ENCODE data around the gene SHF.
A peak's percentile ranks its signal among the peaks of the same experiment; 100 is the strongest.

Gene SHF

DNA sequence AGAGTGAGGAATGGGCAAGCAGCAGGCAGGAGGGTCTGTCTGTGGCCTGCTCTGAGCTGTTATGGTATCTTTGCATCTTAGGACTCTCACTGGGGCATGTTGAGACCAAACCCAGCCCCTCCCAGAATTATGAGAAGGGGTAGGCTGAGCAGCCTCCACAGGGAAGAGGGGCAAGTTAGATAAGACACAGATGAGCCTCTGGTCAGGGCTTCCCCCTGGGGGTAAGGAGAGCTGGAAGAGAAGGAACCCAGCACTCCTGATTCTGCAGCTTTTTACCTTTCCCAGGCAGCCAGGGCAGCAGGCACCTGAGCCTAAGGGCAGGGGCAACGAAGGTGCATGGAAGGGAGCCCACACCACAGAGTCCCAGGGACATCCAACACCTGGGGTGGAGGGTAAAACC is 38.7 kb downstream of the SHF start:
- Histone ChIP-seq H3K4ac (ENCODE audit: low read depth, low read length) (no peak overlapping the region), H3K36me3 (ENCODE audit: control insufficient read depth in 1 of 2, insufficient read depth in 2 of 2, low read length in 2 of 2) (no peaks in the 10 kb centered on the region), H3K4me3 (ENCODE audit: low read depth, low read length) (no peak overlapping the region), H3K23ac (ENCODE audit: low read length) (no peak overlapping the region), H3K79me2 (ENCODE audit: control insufficient read depth, insufficient read depth, low read length, poor library complexity) (no peaks in the 10 kb centered on the region), H3K27me3 (ENCODE audit: insufficient read depth, low read length) (no peaks in the 10 kb centered on the region), H3K4me2 (ENCODE audit: low read length) (no peak overlapping the region), H3K27ac (ENCODE audit: low read depth, low read length) (no peak overlapping the region), H2BK12ac (ENCODE audit: low read length) (no peak overlapping the region), H2AK5ac (ENCODE audit: low read length) (no peak overlapping the region), H2AFZ (ENCODE audit: insufficient read depth, low read length, poor library complexity) (no peak overlapping the region), H4K91ac (ENCODE audit: low read depth, low read length) (no peak overlapping the region), H3K14ac (ENCODE audit: low read length) (no peak overlapping the region), H4K8ac (ENCODE audit: low read depth, low read length) (no peak overlapping the region), H2BK5ac (ENCODE audit: low read depth, low read length, poor library complexity) (peak overlapping the region; percentile 3), H2BK120ac (ENCODE audit: insufficient read depth, low read length, poor library complexity) (no peak overlapping the region), H3K18ac (ENCODE audit: low read length) (no peak overlapping the region), H4K12ac (ENCODE audit: low read depth, low read length) (no peak overlapping the region), H3K4me1 (ENCODE audit: control insufficient read depth in 1 of 2, insufficient read depth in 2 of 2, low read length in 2 of 2) (peaks cover 8 to 15% of the 10 kb centered on the region in 2 experiments), H3K79me1 (ENCODE audit: low read length) (no peaks in the 10 kb centered on the region), H3K9ac (ENCODE audit: low read length) (no peak overlapping the region), H3K9me3 (ENCODE audit: insufficient read depth, low read depth, low read length) (no peaks in the 10 kb centered on the region)
- WGBS (ENCODE audit: extremely low coverage, insufficient coverage, insufficient read length) = no CpG with 5 or more reads among the region's 1 CpG
- no peak for DNase-seq

DNA sequence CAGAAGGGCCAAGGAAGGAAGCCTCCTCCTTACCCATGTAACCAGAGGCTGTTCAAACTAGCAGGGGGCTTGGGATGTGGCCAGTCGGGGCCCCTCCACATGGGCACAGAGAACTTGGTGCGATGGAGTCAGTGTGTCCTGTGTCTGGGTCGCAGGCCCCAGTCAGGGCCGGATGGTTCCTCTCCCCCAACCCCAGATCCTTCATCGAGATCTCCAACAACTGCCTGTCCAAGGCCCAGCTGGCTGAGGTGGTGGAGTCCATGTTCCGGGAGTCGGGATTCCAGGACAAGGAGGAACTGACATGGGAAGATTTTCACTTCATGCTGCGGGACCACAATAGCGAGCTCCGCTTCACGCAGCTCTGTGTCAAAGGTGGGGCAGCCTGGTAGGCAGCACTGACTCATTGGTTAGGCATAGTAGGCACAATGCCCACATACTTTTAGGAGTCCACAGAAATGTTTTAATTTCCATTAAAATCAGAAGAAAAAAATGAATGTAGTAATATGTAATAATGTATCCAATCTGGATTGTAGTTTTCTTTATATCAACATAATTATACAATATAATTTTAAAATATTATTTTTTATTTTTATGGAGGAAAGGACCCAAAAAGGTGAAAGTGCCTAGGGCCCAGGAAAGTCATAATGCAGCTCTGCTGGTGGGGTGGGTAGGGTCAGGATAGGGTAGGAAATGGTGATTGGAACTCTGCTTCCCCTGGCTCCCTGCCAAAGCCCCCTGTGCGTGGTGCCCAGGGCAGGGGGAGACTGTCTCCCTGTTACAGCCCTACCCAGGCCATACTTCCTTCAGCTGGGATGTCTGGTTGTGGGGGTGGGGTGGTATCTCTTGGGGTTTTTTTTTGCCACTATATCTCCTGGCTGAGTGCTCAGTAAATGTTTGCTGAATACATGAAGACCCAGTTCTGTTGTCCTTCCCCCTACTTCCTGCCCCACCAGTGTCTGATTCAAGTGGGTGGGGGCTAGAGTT is 39.4 kb downstream of the SHF start:
- no peaks in the 10 kb centered on the region for H3K36me3 ChIP-seq (ENCODE audit: control insufficient read depth in 1 of 2, insufficient read depth in 2 of 2, low read length in 2 of 2)
- H3K9ac ChIP-seq (ENCODE audit: low read length) = no peak overlapping the region
- no peak overlapping the region for H3K4me2 ChIP-seq (ENCODE audit: low read length)
- H3K79me1 ChIP-seq (ENCODE audit: low read length) = no peaks in the 10 kb centered on the region
- H3K14ac ChIP-seq (ENCODE audit: low read length) = no peak overlapping the region
- no peaks in the 10 kb centered on the region for H3K9me3 ChIP-seq (ENCODE audit: insufficient read depth, low read depth, low read length)
- H3K4me3 ChIP-seq (ENCODE audit: low read depth, low read length) = no peak overlapping the region
- H2BK12ac ChIP-seq (ENCODE audit: low read length) = no peak overlapping the region
- no peak for DNase-seq
- no peak overlapping the region for H2AK5ac ChIP-seq (ENCODE audit: low read length)
- H4K12ac ChIP-seq (ENCODE audit: low read depth, low read length) = no peak overlapping the region
- peaks cover 11 to 18% of the 10 kb centered on the region in 2 experiments for H3K4me1 ChIP-seq (ENCODE audit: control insufficient read depth in 1 of 2, insufficient read depth in 2 of 2, low read length in 2 of 2)
- H3K27me3 ChIP-seq (ENCODE audit: insufficient read depth, low read length) = no peaks in the 10 kb centered on the region
- WGBS (ENCODE audit: extremely low coverage, insufficient coverage, insufficient read length) = no CpG with 5 or more reads among the region's 12 CpGs
- peak overlapping the region; percentile 3 for H2BK5ac ChIP-seq (ENCODE audit: low read depth, low read length, poor library complexity)
- no peak overlapping the region for H2BK120ac ChIP-seq (ENCODE audit: insufficient read depth, low read length, poor library complexity)
- H2AFZ ChIP-seq (ENCODE audit: insufficient read depth, low read length, poor library complexity) = no peak overlapping the region
- H3K79me2 ChIP-seq (ENCODE audit: control insufficient read depth, insufficient read depth, low read length, poor library complexity) = no peaks in the 10 kb centered on the region
- H4K91ac ChIP-seq (ENCODE audit: low read depth, low read length) = no peak overlapping the region
- no peak overlapping the region for H4K8ac ChIP-seq (ENCODE audit: low read depth, low read length)
- no peak overlapping the region for H3K18ac ChIP-seq (ENCODE audit: low read length)
- H3K27ac ChIP-seq (ENCODE audit: low read depth, low read length) = no peak overlapping the region
- H3K4ac ChIP-seq (ENCODE audit: low read depth, low read length) = no peak overlapping the region
- no peak overlapping the region for H3K23ac ChIP-seq (ENCODE audit: low read length)

DNA sequence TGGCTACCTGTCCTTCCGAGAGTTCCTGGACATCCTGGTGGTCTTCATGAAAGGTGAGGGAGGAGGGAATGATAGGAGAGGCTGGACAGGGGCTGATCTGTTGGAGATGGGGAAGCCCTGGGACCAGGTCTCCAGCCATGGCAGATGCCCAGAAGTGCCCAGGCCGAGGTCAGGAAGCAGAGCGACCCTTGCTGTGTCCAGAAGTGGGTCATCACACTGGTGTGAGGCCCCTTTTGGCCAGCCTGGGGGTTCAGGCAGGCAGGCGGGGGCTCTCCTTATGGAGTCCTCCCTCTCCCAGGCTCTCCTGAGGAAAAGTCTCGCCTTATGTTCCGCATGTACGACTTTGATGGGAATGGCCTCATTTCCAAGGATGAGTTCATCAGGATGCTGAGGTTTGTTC is 40.2 kb downstream of the SHF start:
- no peaks in the 10 kb centered on the region for H3K36me3 ChIP-seq (ENCODE audit: control insufficient read depth in 1 of 2, insufficient read depth in 2 of 2, low read length in 2 of 2)
- no peaks in the 10 kb centered on the region for H3K79me2 ChIP-seq (ENCODE audit: control insufficient read depth, insufficient read depth, low read length, poor library complexity)
- H3K18ac ChIP-seq (ENCODE audit: low read length) = no peak overlapping the region
- no peak overlapping the region for H2BK120ac ChIP-seq (ENCODE audit: insufficient read depth, low read length, poor library complexity)
- H3K4me3 ChIP-seq (ENCODE audit: low read depth, low read length) = no peak overlapping the region
- no peak overlapping the region for H2AK5ac ChIP-seq (ENCODE audit: low read length)
- H4K12ac ChIP-seq (ENCODE audit: low read depth, low read length) = no peak overlapping the region
- H4K8ac ChIP-seq (ENCODE audit: low read depth, low read length) = no peak overlapping the region
- no peak overlapping the region for H3K4me2 ChIP-seq (ENCODE audit: low read length)
- H2BK5ac ChIP-seq (ENCODE audit: low read depth, low read length, poor library complexity) = no peak overlapping the region
- H3K14ac ChIP-seq (ENCODE audit: low read length) = no peak overlapping the region
- no peak overlapping the region for H2AFZ ChIP-seq (ENCODE audit: insufficient read depth, low read length, poor library complexity)
- no peaks in the 10 kb centered on the region for H3K27me3 ChIP-seq (ENCODE audit: insufficient read depth, low read length)
- no peak overlapping the region for H3K27ac ChIP-seq (ENCODE audit: low read depth, low read length)
- no peaks in the 10 kb centered on the region for H3K9me3 ChIP-seq (ENCODE audit: insufficient read depth, low read depth, low read length)
- H3K4me1 ChIP-seq (ENCODE audit: control insufficient read depth in 1 of 2, insufficient read depth in 2 of 2, low read length in 2 of 2) = peaks cover 11 to 18% of the 10 kb centered on the region in 2 experiments
- H3K4ac ChIP-seq (ENCODE audit: low read depth, low read length) = no peak overlapping the region
- H3K79me1 ChIP-seq (ENCODE audit: low read length) = no peaks in the 10 kb centered on the region
- no peak overlapping the region for H3K23ac ChIP-seq (ENCODE audit: low read length)
- no peak overlapping the region for H2BK12ac ChIP-seq (ENCODE audit: low read length)
- H4K91ac ChIP-seq (ENCODE audit: low read depth, low read length) = no peak overlapping the region
- H3K9ac ChIP-seq (ENCODE audit: low read length) = no peak overlapping the region
- no CpG with 5 or more reads among the region's 7 CpGs for WGBS (ENCODE audit: extremely low coverage, insufficient coverage, insufficient read length)
- no peak for DNase-seq

DNA sequence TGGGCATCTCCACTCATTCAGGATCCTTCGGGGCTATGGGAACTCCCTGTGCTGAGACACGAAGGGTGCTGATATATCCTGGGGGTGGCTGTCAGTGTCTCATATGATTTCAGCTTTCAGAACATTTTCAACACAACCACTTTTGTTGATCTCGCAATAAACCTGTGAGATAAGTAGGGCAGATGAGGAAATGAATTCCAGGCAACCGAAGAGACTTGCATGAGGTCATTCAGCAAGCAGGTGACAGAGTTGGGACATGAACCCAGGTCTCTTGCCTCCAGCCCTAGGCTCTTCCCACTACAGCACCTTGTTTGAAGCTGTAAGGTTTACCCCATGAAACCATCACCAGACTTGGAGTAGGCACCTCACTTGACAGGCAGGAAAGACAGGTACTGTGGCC is 41.4 kb downstream of the SHF start:
- no peak overlapping the region for H2BK120ac ChIP-seq (ENCODE audit: insufficient read depth, low read length, poor library complexity)
- no peak overlapping the region for H2BK5ac ChIP-seq (ENCODE audit: low read depth, low read length, poor library complexity)
- no peak overlapping the region for H3K4me3 ChIP-seq (ENCODE audit: low read depth, low read length)
- H3K79me2 ChIP-seq (ENCODE audit: control insufficient read depth, insufficient read depth, low read length, poor library complexity) = no peaks in the 10 kb centered on the region
- no CpG with 5 or more reads among the region's 4 CpGs for WGBS (ENCODE audit: extremely low coverage, insufficient coverage, insufficient read length)
- no peaks in the 10 kb centered on the region for H3K79me1 ChIP-seq (ENCODE audit: low read length)
- H3K27me3 ChIP-seq (ENCODE audit: insufficient read depth, low read length) = no peaks in the 10 kb centered on the region
- no peaks in the 10 kb centered on the region for H3K9me3 ChIP-seq (ENCODE audit: insufficient read depth, low read depth, low read length)
- H3K4me2 ChIP-seq (ENCODE audit: low read length) = no peak overlapping the region
- H3K27ac ChIP-seq (ENCODE audit: low read depth, low read length) = no peak overlapping the region
- H4K91ac ChIP-seq (ENCODE audit: low read depth, low read length) = no peak overlapping the region
- H2AFZ ChIP-seq (ENCODE audit: insufficient read depth, low read length, poor library complexity) = no peak overlapping the region
- no peak overlapping the region for H3K9ac ChIP-seq (ENCODE audit: low read length)
- H4K12ac ChIP-seq (ENCODE audit: low read depth, low read length) = no peak overlapping the region
- no peak overlapping the region for H3K23ac ChIP-seq (ENCODE audit: low read length)
- H4K8ac ChIP-seq (ENCODE audit: low read depth, low read length) = no peak overlapping the region
- peak; percentile 3 to 23 for DNase-seq
- no peak overlapping the region for H3K14ac ChIP-seq (ENCODE audit: low read length)
- no peaks in the 10 kb centered on the region for H3K36me3 ChIP-seq (ENCODE audit: control insufficient read depth in 1 of 2, insufficient read depth in 2 of 2, low read length in 2 of 2)
- no peak overlapping the region for H2BK12ac ChIP-seq (ENCODE audit: low read length)
- no peak overlapping the region for H2AK5ac ChIP-seq (ENCODE audit: low read length)
- no peak overlapping the region for H3K4ac ChIP-seq (ENCODE audit: low read depth, low read length)
- H3K4me1 ChIP-seq (ENCODE audit: control insufficient read depth in 1 of 2, insufficient read depth in 2 of 2, low read length in 2 of 2) = peaks cover 11 to 18% of the 10 kb centered on the region in 2 experiments
- H3K18ac ChIP-seq (ENCODE audit: low read length) = no peak overlapping the region

All from trophoblast cell (in vitro differentiated cells and primary cell).